Retinal pigment epithelial cell (primary cell): ENCODE measurements around the gene HS6ST2.

Experiments used
- DNase-seq: peaks from one replicate; pipeline ENCODE4 v3.0.0-alpha.2; 2010; ENCODE audit warnings: low read depth
- H3K4me3 ChIP-seq: 2 replicates; pipeline ENCODE4 v1.5.1; 2011; ENCODE audit warnings: mild to moderate bottlenecking, low read length, control low read depth, moderate library complexity
- TF ChIP-seq, protein P1 (sequence below): conservative IDR thresholded peaks from 2 replicates; pipeline ENCODE4 v1.5.1; 2011; ENCODE audit warnings: low read depth, low read length, control low read depth, inconsistent platforms

The HS6ST2 gene

DNA sequence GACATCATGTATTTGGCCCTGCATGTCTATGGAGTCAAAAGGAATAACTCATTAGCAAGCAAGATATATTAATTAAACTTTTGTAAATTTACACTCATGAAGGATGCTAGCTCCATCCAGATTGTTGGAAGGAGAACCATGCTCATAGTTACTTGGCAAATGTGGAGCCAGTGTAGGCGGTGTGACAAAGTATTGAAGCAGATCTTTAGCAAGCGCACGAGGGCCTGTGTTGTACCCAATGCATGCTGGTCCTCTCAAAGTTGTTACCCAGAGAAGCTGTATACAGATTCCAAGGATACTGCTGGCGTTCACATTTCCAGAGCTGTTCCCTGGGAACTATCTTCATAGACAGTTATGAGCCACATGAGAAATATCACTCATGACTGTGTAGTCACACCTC lies 273.2 kb downstream of the HS6ST2 start:
- TF ChIP-seq, protein P1, sequence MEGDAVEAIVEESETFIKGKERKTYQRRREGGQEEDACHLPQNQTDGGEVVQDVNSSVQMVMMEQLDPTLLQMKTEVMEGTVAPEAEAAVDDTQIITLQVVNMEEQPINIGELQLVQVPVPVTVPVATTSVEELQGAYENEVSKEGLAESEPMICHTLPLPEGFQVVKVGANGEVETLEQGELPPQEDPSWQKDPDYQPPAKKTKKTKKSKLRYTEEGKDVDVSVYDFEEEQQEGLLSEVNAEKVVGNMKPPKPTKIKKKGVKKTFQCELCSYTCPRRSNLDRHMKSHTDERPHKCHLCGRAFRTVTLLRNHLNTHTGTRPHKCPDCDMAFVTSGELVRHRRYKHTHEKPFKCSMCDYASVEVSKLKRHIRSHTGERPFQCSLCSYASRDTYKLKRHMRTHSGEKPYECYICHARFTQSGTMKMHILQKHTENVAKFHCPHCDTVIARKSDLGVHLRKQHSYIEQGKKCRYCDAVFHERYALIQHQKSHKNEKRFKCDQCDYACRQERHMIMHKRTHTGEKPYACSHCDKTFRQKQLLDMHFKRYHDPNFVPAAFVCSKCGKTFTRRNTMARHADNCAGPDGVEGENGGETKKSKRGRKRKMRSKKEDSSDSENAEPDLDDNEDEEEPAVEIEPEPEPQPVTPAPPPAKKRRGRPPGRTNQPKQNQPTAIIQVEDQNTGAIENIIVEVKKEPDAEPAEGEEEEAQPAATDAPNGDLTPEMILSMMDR, result no peak
- no peak for DNase-seq
- no peak overlapping the region for H3K4me3 ChIP-seq

DNA sequence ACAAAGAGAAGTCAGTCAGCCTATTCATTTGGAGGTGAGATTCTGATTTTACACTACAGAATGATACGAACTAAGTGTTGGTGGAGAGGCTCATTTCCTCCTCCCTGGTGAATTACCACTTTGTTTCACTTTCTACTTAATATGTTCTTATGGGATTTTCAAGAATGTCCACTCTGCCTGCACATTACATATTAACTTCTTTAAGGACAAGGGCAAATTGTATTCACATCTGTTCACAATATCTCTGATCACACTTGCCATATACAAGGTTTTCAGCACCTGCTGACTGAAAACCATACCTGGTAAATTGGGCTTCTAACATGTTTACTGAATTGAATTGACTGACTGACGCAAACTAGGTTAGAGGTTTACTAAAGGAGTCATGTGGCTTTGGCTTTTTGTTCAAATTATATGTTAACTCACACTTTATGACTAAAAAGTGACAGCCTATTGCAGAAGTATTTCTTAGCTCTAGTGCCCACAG lies 281.2 kb downstream of the HS6ST2 start:
- no peak for DNase-seq
- no peak overlapping the region for H3K4me3 ChIP-seq
- TF ChIP-seq, protein P1, result no peak

DNA sequence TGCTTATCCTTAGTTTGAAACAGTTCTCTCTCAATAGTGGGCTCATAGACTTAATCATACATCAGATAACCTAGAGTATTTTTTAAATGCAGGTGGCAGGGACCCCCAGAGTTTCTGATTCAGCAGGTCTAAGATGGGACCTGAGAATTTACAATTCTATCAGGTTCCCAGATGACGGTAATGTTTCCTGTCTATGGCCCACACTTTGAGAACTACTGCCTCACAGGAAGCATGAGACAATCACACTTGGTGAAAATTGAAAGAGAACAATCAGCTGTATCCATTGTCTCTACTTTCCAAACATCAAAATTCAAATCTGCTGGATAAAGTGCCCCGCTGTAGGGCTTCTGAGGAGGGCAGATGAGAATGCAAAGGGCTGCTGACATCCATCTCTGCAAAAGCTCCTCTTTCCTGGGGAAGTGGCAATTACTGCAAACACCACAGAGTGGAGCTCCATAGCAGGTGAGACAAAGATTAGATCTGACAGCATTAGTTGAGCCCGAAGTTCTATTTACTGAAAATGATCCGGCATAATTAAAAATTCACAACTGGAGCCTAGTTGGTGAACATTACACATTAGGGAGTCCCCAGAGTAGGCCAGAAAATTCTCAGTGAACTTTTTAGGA lies 281.8 kb downstream of the HS6ST2 start:
- no peak overlapping the region for H3K4me3 ChIP-seq
- no peak for DNase-seq
- TF ChIP-seq, protein P1, result peak; percentile 38

DNA sequence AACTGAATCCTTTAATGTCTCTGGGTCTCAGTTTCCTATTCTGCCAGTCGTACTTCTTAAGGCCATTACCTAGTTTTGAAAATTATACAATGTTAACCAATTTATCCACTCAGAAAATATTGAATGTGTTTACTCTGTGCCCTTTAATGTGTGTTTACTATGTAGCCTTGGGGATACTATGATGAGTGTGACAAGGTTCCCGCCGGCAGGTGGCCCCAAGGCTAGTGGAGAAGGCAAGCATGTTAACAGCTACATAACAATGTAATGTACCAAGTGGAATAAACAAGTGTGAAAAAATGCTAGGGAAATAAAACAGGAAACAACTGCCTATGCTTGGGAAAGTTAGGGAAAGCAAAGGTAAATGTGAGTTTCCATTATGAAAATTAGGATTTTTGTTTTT lies 282.3 kb downstream of the HS6ST2 start:
- H3K4me3 ChIP-seq, result no peak overlapping the region
- no peak for DNase-seq
- TF ChIP-seq, protein P1, result no peak

DNA sequence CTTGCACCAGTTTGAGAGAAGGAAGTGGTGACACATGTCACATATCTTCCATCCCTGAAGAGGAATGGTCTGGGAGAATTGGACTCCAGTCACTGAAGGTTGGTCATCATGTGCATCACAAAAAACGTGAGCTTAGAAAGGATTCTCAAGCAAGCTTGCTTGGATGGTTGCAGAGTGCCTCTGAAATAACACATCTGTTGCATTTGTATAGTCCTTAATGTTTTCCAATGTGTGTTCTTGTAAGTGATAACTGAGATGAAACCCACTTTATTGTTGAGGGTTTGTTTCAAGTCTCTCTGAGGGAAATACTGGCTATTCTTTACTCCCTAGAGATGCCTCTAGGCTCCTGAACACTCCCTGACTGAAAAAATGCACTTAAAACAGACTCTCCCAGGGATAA lies 285.1 kb downstream of the HS6ST2 start:
- TF ChIP-seq, protein P1, result no peak
- DNase-seq, result no peak
- no peak overlapping the region for H3K4me3 ChIP-seq

DNA sequence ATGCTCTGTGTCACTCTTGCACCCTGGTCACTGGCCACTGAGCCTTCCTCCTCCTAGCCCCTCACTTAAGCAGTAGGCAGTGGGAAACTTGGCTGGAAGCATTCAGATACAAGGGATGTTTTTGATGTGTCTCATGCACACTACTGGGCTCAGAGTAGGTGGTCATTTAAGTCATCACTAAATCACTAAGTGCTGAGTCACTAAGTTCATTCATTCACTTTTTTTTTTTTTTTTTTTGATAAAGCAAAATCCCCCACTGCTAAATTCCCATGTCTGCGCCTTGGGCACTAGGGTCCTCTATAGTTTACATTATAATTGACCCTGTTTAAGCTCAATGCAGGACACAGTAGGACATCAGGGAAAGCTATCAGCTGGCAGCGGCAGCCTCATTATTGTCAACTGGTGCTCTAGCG lies 287.2 kb downstream of the HS6ST2 start:
- H3K4me3 ChIP-seq, result no peak overlapping the region
- no peak for DNase-seq
- TF ChIP-seq, protein P1, result no peak

DNA sequence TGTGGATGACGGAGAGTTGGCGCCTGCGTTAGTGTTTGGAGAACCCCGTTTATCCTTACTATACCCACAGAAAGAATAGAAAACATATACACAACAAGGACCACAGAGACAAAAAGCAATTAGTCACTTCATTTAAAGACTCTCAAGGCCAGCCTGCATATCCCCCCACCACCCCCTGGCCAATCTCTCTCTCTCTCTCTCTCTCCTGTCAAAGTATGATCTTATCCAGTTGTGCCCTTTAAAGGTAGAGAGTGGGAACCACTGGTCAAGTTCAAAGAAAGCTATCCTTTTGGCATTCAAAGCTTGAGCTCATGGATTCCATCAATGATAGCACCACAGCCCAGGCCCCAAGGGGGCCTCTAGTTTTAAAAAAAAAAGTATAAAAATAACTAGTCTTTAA lies 289.3 kb downstream of the HS6ST2 start:
- no peak overlapping the region for H3K4me3 ChIP-seq
- DNase-seq, result no peak
- TF ChIP-seq, protein P1, result no peak
